D721Med (cell line): ENCODE measurements around the gene TOM1.

Experiments used
- DNase-seq: peaks from one replicate; pipeline ENCODE4 v3.0.0; 2011; ENCODE audit warnings: low spot score; ENCODE audit not compliant: insufficient read length
- FAIRE-seq: peaks from 2 replicates; lab custom pipeline; 2011; peaks lifted over from hg19 to GRCh38; lab: Jason Lieb, UNC
- CTCF ChIP-seq: IDR thresholded peaks from 2 replicates; pipeline ENCODE4 v1.5.1; 2012; ENCODE audit warnings: mild to moderate bottlenecking, control low read depth; ENCODE audit not compliant: insufficient read depth; ENCODE audit errors: missing control alignments

TOM1 gene

GRCh38 chr22:35318346-35319215 lies 18.9 kb downstream of the TOM1 start:
- FAIRE-seq (no peak), DNase-seq (no peak)
- no peak for TF ChIP-seq CTCF

GRCh38 chr22:35319244-35319985 lies 19.7 kb downstream of the TOM1 start:
- DNase-seq (no peak), FAIRE-seq (no peak)
- TF ChIP-seq CTCF: no peak

- DNase-seq (no peak), FAIRE-seq (no peak)
- no peak for TF ChIP-seq CTCF
Observed at GRCh38 chr22:35322126-35322525, 22.4 kb downstream of the TOM1 start.

GRCh38 chr22:35322893-35323292 lies 23.2 kb downstream of the TOM1 start:
- TF ChIP-seq CTCF: no peak
- FAIRE-seq (no peak), DNase-seq (no peak)

GRCh38 chr22:35323305-35323704 lies 23.6 kb downstream of the TOM1 start:
- FAIRE-seq: no peak
- TF ChIP-seq CTCF: no peak
- DNase-seq: no peak

GRCh38 chr22:35324067-35324466 lies 24.4 kb downstream of the TOM1 start:
- TF ChIP-seq CTCF: no peak
- DNase-seq (no peak), FAIRE-seq (no peak)

- TF ChIP-seq CTCF: no peak
- no peak for FAIRE-seq
- DNase-seq: no peak
Observed at GRCh38 chr22:35324762-35325161, 25.1 kb downstream of the TOM1 start.
